Liver (tissue), 9 donors: ENCODE data around the gene DIPK1A. TPM values are rescaled to one million over a fixed set of nuclear protein-coding genes. Genes with fewer than 3 reads are reported as not detected.

Source experiments
- DNase-seq: peaks from one replicate; pipeline ENCODE4 v3.0.0-alpha.2; 2017; ENCODE audit warnings: low spot score
- H3K27ac ChIP-seq, 2 donors: one replicate each; pipeline ENCODE4 v1.7.0; 2013; ENCODE audit warnings: inconsistent platforms in 2 of 2, low read length in 2 of 2, control low read depth in 1 of 2, low read depth in 1 of 2, mild to moderate bottlenecking in 1 of 2
- H3K27me3 ChIP-seq, 4 donors: one replicate each; pipeline versions ENCODE4 v1.6.1 to v1.7.0; 2013; ENCODE audit warnings: low read length in 3 of 4, inconsistent platforms in 1 of 4, mild to moderate bottlenecking in 1 of 4, moderate library complexity in 1 of 4; ENCODE audit not compliant: control insufficient read depth in 4 of 4, insufficient read depth in 4 of 4
- H3K36me3 ChIP-seq, 4 donors: one replicate each; pipeline versions ENCODE4 v1.6.1 to v1.7.0; 2013; ENCODE audit warnings: low read length in 3 of 4, mild to moderate bottlenecking in 3 of 4, low read depth in 1 of 4, moderate library complexity in 1 of 4; ENCODE audit not compliant: control insufficient read depth in 4 of 4, insufficient read depth in 3 of 4
- H3K4me1 ChIP-seq, 4 donors: one replicate each; pipeline versions ENCODE4 v1.6.1 to v1.7.0; 2013; ENCODE audit warnings: low read length in 3 of 4, mild to moderate bottlenecking in 3 of 4, moderate library complexity in 1 of 4; ENCODE audit not compliant: control insufficient read depth in 4 of 4, insufficient read depth in 4 of 4
- H3K4me3 ChIP-seq, 3 donors: one replicate each; pipeline versions ENCODE4 v1.6.1 to v1.7.0; 2013; ENCODE audit warnings: low read length in 3 of 3, control low read depth in 1 of 3, low read depth in 1 of 3, mild to moderate bottlenecking in 1 of 3
- H3K9ac ChIP-seq, 2 donors: one replicate each; pipeline ENCODE4 v1.7.0; 2013; ENCODE audit warnings: low read length in 2 of 2, mild to moderate bottlenecking in 2 of 2, moderate library complexity in 2 of 2, control low read depth in 1 of 2, low read depth in 1 of 2
- H3K9me3 ChIP-seq, 4 donors: one replicate each; pipeline versions ENCODE4 v1.6.1 to v1.7.0; 2013; ENCODE audit warnings: low read length in 3 of 4; ENCODE audit not compliant: control insufficient read depth in 4 of 4
- EGR1 ChIP-seq, 2 donors: IDR thresholded peaks; 2 replicates each; pipeline ENCODE4 v1.6.1; 2016 to 2018; ENCODE audit warnings: antibody characterized with exemption in 2 of 2, low read depth in 2 of 2
- FOXA1 ChIP-seq: IDR thresholded peaks from 2 replicates; pipeline ENCODE4 v1.6.1; 2016; ENCODE audit warnings: antibody characterized with exemption
- FOXA2 ChIP-seq: IDR thresholded peaks from 2 replicates; pipeline ENCODE4 v1.6.1; 2016; ENCODE audit warnings: antibody characterized with exemption
- GABPA ChIP-seq, 2 donors: IDR thresholded peaks in 1 of 2; conservative IDR thresholded peaks in 1 of 2; 2 replicates each; pipeline ENCODE4 v1.6.1; 2016; ENCODE audit warnings: antibody characterized with exemption in 2 of 2, mild to moderate bottlenecking in 1 of 2, moderate library complexity in 1 of 2
- HNF4A ChIP-seq, 2 donors: conservative IDR thresholded peaks; 2 replicates each; pipeline ENCODE4 v1.6.1; 2016; ENCODE audit warnings: antibody characterized with exemption in 2 of 2, mild to moderate bottlenecking in 2 of 2
- HNF4G ChIP-seq: IDR thresholded peaks from 2 replicates; pipeline ENCODE4 v1.6.1; 2016; ENCODE audit warnings: antibody characterized with exemption
- JUND ChIP-seq, 2 donors: IDR thresholded peaks; 2 replicates each; pipeline ENCODE4 v1.6.1; 2016; ENCODE audit warnings: antibody characterized with exemption in 2 of 2
- NR2F2 ChIP-seq: IDR thresholded peaks from 2 replicates; pipeline ENCODE4 v1.6.1; 2016; ENCODE audit warnings: antibody characterized with exemption
- RAD21 ChIP-seq, 2 donors: IDR thresholded peaks; 2 replicates each; pipeline ENCODE4 v1.6.1; 2016; ENCODE audit warnings: antibody characterized with exemption in 2 of 2, mild to moderate bottlenecking in 2 of 2
- RXRA ChIP-seq, 2 donors: IDR thresholded peaks; 2 replicates each; pipeline ENCODE4 v1.6.1; 2017 to 2018; ENCODE audit warnings: antibody characterized with exemption in 2 of 2, mild to moderate bottlenecking in 1 of 2
- SP1 ChIP-seq: IDR thresholded peaks from 2 replicates; pipeline ENCODE4 v1.6.1; 2018; ENCODE audit warnings: antibody characterized with exemption, mild to moderate bottlenecking
- TAF1 ChIP-seq: conservative IDR thresholded peaks from 2 replicates; pipeline ENCODE4 v1.6.1; 2016; ENCODE audit warnings: antibody characterized with exemption, mild to moderate bottlenecking
- YY1 ChIP-seq: IDR thresholded peaks from 2 replicates; pipeline ENCODE4 v1.6.1; 2016; ENCODE audit warnings: antibody characterized with exemption, mild to moderate bottlenecking
- WGBS: extraction: QIAGEN DNeasy Blood & Tissue Kit; methylation state at CpG from one replicate; pipeline ENCODE4 v1.1.7; 2013; 5-methylcytosine and 5-hydroxymethylcytosine counted together
- polyA plus RNA-seq, 2 donors: library from polyadenylated mRNA; stranded (reverse) in 1 of 2; unstranded in 1 of 2; fragments of 200-250 nt in 1 of 2; fragments of >200 nt in 1 of 2; fragmentation: Nextera tagmentation in 1 of 2; extraction: Ambion mirVana in 1 of 2; gene quantifications; one replicate each; pipeline versions ENCODE4 v1.2.1 to v1.2.3, GENCODE V29; 2013 to 2015
- total RNA-seq, 2 donors: library from RNA; depleted of rRNA; stranded (reverse); fragments of >200 nt; gene quantifications; one replicate each; pipeline ENCODE4 v1.2.3, GENCODE V29; 2014
- TF ChIP-seq, protein P1 (sequence below): IDR thresholded peaks from 2 replicates; pipeline ENCODE4 v1.6.1; 2016; ENCODE audit warnings: antibody characterized with exemption, mild to moderate bottlenecking
- TF ChIP-seq, protein P2 (sequence below): IDR thresholded peaks from 2 replicates; pipeline ENCODE4 v1.6.1; 2016; ENCODE audit warnings: antibody characterized with exemption
- TF ChIP-seq, protein P3 (sequence below): IDR thresholded peaks from 2 replicates; pipeline ENCODE4 v1.6.1; 2016; ENCODE audit warnings: antibody characterized with exemption
- TF ChIP-seq, protein P4 (sequence below): IDR thresholded peaks from 2 replicates; pipeline ENCODE4 v1.6.1; 2016; ENCODE audit warnings: antibody characterized with exemption
- TF ChIP-seq, protein P5 (sequence below): fragments of 150-350 bp; IDR thresholded peaks from 2 replicates; pipeline ENCODE4 v1.5.1; 2017; ENCODE audit warnings: improper control_type of control experiment, low read depth, low read length; ENCODE audit not compliant: missing input control
- donor health status: healthy.
- donor health status: healthy.
- donor health status: healthy.
- donor health status: healthy.
- donor health status: healthy.

The DIPK1A gene
- total and polyA plus RNA-seq, 4 donors: 7.9 to 11.6 (median 10.2) TPM

DNA sequence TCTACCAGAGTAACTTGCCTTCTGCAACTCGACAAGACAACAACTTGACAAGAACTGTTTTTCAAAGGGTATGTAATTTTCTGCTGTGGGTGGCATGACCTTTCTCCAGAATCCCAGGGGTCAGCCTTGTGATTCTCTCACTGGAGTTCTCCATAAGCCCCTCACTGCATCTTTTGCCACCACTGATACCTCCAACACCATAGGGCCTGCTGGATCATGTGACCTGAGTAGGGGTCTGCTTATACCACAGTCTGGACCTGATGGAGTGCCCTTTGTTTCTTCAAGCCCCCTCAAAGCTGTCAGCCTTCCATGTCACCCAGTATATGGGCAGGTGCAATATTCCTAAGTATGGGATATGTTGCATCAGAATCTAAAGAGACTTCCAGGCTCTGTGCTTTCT is 31.6 kb upstream of the DIPK1A start:
- DNase-seq: no peak
- H3K9me3 ChIP-seq: no peaks in the 10 kb centered on the region
- no peaks in the 10 kb centered on the region for H3K36me3 ChIP-seq
- H3K27me3 ChIP-seq: no peaks in the 10 kb centered on the region
- 90% methylated on average over 1 of the region's 1 CpG for WGBS
- H3K27ac ChIP-seq: no peak overlapping the region
- H3K4me1 ChIP-seq: peaks cover 0 to 3% (median 0%) of the 10 kb centered on the region in 4 donors
- no peak overlapping the region for H3K9ac ChIP-seq
- TF ChIP-seq FOXA1: no peak
- no peak for TF ChIP-seq JUND (IDR thresholded peaks at IDR 0.05)
- TF ChIP-seq EGR1 (IDR thresholded peaks at IDR 0.05; ENCODE audit: low read depth in 2 of 2): no peak
- TF ChIP-seq HNF4A (conservative IDR thresholded peaks at IDR 0.05): no peak
- no peak for TF ChIP-seq NR2F2
- TF ChIP-seq GABPA (IDR thresholded peaks at IDR 0.05 in 1 of 2, conservative IDR thresholded peaks at IDR 0.05 in 1 of 2): no peak
- no peak for TF ChIP-seq RAD21 (IDR thresholded peaks at IDR 0.05)
- no peak for TF ChIP-seq RXRA (IDR thresholded peaks at IDR 0.05)
- TF ChIP-seq HNF4G: no peak
- no peak for TF ChIP-seq FOXA2
- TF ChIP-seq YY1: no peak
- TF ChIP-seq, protein P1, sequence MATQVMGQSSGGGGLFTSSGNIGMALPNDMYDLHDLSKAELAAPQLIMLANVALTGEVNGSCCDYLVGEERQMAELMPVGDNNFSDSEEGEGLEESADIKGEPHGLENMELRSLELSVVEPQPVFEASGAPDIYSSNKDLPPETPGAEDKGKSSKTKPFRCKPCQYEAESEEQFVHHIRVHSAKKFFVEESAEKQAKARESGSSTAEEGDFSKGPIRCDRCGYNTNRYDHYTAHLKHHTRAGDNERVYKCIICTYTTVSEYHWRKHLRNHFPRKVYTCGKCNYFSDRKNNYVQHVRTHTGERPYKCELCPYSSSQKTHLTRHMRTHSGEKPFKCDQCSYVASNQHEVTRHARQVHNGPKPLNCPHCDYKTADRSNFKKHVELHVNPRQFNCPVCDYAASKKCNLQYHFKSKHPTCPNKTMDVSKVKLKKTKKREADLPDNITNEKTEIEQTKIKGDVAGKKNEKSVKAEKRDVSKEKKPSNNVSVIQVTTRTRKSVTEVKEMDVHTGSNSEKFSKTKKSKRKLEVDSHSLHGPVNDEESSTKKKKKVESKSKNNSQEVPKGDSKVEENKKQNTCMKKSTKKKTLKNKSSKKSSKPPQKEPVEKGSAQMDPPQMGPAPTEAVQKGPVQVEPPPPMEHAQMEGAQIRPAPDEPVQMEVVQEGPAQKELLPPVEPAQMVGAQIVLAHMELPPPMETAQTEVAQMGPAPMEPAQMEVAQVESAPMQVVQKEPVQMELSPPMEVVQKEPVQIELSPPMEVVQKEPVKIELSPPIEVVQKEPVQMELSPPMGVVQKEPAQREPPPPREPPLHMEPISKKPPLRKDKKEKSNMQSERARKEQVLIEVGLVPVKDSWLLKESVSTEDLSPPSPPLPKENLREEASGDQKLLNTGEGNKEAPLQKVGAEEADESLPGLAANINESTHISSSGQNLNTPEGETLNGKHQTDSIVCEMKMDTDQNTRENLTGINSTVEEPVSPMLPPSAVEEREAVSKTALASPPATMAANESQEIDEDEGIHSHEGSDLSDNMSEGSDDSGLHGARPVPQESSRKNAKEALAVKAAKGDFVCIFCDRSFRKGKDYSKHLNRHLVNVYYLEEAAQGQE: no peak
- TF ChIP-seq TAF1: no peak
- TF ChIP-seq, protein P2, sequence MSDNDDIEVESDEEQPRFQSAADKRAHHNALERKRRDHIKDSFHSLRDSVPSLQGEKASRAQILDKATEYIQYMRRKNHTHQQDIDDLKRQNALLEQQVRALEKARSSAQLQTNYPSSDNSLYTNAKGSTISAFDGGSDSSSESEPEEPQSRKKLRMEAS: no peak
- H3K4me3 ChIP-seq: no peak overlapping the region

DNA sequence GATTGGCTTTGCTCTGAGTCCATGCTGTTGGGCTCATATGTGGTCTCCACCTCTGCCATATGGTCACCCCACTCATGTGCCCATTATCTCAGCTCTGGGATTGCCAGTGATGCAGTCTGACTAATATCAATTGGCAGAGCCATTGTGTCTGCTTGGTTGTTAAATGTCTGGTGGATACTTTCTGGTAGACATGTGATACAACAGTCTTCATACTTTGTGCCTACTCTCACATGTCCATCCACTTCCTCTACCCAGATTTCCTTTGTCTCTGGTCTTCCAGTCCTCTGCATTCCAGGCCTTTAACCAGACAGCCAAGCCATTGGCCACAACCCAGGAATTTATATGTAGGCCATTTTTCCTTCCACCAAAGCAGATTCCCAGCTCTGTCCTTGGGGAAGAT is 30.8 kb upstream of the DIPK1A start:
- peaks cover 0 to 3% (median 0%) of the 10 kb centered on the region in 4 donors for H3K4me1 ChIP-seq
- H3K36me3 ChIP-seq: no peaks in the 10 kb centered on the region
- no peak for DNase-seq
- no peak overlapping the region for H3K4me3 ChIP-seq
- H3K9ac ChIP-seq: no peak overlapping the region
- H3K27me3 ChIP-seq: no peaks in the 10 kb centered on the region
- H3K9me3 ChIP-seq: no peaks in the 10 kb centered on the region
- no peak overlapping the region for H3K27ac ChIP-seq
- TF ChIP-seq, protein P1: no peak
- TF ChIP-seq NR2F2: no peak
- TF ChIP-seq, protein P3, sequence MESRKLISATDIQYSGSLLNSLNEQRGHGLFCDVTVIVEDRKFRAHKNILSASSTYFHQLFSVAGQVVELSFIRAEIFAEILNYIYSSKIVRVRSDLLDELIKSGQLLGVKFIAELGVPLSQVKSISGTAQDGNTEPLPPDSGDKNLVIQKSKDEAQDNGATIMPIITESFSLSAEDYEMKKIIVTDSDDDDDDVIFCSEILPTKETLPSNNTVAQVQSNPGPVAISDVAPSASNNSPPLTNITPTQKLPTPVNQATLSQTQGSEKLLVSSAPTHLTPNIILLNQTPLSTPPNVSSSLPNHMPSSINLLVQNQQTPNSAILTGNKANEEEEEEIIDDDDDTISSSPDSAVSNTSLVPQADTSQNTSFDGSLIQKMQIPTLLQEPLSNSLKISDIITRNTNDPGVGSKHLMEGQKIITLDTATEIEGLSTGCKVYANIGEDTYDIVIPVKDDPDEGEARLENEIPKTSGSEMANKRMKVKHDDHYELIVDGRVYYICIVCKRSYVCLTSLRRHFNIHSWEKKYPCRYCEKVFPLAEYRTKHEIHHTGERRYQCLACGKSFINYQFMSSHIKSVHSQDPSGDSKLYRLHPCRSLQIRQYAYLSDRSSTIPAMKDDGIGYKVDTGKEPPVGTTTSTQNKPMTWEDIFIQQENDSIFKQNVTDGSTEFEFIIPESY: no peak
- no peak for TF ChIP-seq JUND (IDR thresholded peaks at IDR 0.05)
- no peak for TF ChIP-seq EGR1 (IDR thresholded peaks at IDR 0.05; ENCODE audit: low read depth in 2 of 2)
- no peak for TF ChIP-seq HNF4G
- TF ChIP-seq TAF1: no peak
- TF ChIP-seq, protein P2: no peak
- TF ChIP-seq FOXA1: no peak
- TF ChIP-seq GABPA (IDR thresholded peaks at IDR 0.05 in 1 of 2, conservative IDR thresholded peaks at IDR 0.05 in 1 of 2): no peak
- no peak for TF ChIP-seq SP1
- TF ChIP-seq YY1: no peak
- TF ChIP-seq, protein P4, sequence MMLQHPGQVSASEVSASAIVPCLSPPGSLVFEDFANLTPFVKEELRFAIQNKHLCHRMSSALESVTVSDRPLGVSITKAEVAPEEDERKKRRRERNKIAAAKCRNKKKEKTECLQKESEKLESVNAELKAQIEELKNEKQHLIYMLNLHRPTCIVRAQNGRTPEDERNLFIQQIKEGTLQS: no peak
- TF ChIP-seq RXRA (IDR thresholded peaks at IDR 0.05): no peak
- TF ChIP-seq RAD21 (IDR thresholded peaks at IDR 0.05): no peak
- TF ChIP-seq, protein P5, sequence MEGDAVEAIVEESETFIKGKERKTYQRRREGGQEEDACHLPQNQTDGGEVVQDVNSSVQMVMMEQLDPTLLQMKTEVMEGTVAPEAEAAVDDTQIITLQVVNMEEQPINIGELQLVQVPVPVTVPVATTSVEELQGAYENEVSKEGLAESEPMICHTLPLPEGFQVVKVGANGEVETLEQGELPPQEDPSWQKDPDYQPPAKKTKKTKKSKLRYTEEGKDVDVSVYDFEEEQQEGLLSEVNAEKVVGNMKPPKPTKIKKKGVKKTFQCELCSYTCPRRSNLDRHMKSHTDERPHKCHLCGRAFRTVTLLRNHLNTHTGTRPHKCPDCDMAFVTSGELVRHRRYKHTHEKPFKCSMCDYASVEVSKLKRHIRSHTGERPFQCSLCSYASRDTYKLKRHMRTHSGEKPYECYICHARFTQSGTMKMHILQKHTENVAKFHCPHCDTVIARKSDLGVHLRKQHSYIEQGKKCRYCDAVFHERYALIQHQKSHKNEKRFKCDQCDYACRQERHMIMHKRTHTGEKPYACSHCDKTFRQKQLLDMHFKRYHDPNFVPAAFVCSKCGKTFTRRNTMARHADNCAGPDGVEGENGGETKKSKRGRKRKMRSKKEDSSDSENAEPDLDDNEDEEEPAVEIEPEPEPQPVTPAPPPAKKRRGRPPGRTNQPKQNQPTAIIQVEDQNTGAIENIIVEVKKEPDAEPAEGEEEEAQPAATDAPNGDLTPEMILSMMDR: no peak
- no peak for TF ChIP-seq FOXA2
- TF ChIP-seq HNF4A (conservative IDR thresholded peaks at IDR 0.05): no peak
